Globus pallidus (tissue), 1 donor: ENCODE results near the gene PLCL1.
"Not testable (repeated sequence)": the region's sequence is repeated elsewhere in the genome, so short reads cannot be mapped to it uniquely, and the experiment has no call there.

ENCODE experiments used
- DNase-seq: peaks from one replicate; pipeline ENCODE4 v3.0.0-alpha.2; 2015; ENCODE audit warnings: low spot score

Gene PLCL1

GRCh38 chr2:197810016-197810415, 5.6 kb downstream of the PLCL1 start:
- no peak for DNase-seq

GRCh38 chr2:197810491-197810890, 6.1 kb downstream of the PLCL1 start:
- DNase-seq = no peak

GRCh38 chr2:197813093-197813787, 8.8 kb downstream of the PLCL1 start:
- DNase-seq = no peak

GRCh38 chr2:197814526-197814925, 10.1 kb downstream of the PLCL1 start:
- DNase-seq = no peak

- DNase-seq = no peak
These were observed 17.3 kb downstream of the PLCL1 start for GRCh38 chr2:197821550-197822289.

GRCh38 chr2:197822333-197822732, 17.9 kb downstream of the PLCL1 start:
- no peak for DNase-seq

- no peak for DNase-seq
These were observed 23.2 kb downstream of the PLCL1 start for GRCh38 chr2:197827618-197828017.

- DNase-seq = no peak
These were observed 24.2 kb downstream of the PLCL1 start for GRCh38 chr2:197828464-197829135.

GRCh38 chr2:197834771-197835170, 30.4 kb downstream of the PLCL1 start:
- not testable (repeated sequence) for DNase-seq

GRCh38 chr2:197835293-197835692, 30.9 kb downstream of the PLCL1 start:
- no peak for DNase-seq

- peak; percentile 52 for DNase-seq
These were observed 33.6 kb downstream of the PLCL1 start for GRCh38 chr2:197838036-197838435.

- DNase-seq = no peak
These were observed 34.2 kb downstream of the PLCL1 start for GRCh38 chr2:197838579-197838978.

GRCh38 chr2:197839327-197839726, 34.9 kb downstream of the PLCL1 start:
- DNase-seq = no peak

- DNase-seq = no peak
These were observed 35.5 kb downstream of the PLCL1 start for GRCh38 chr2:197839856-197840255.

- no peak for DNase-seq
These were observed 41.7 kb downstream of the PLCL1 start for GRCh38 chr2:197846128-197846527.

GRCh38 chr2:197846777-197847176, 42.4 kb downstream of the PLCL1 start:
- DNase-seq = no peak

- no peak for DNase-seq
These were observed 43.4 kb downstream of the PLCL1 start for GRCh38 chr2:197847651-197848401.

GRCh38 chr2:197848602-197849001, 44.2 kb downstream of the PLCL1 start:
- no peak for DNase-seq

- DNase-seq = no peak
These were observed 46.6 kb downstream of the PLCL1 start for GRCh38 chr2:197850882-197851450.

- DNase-seq = peak; percentile 62
These were observed 47.1 kb downstream of the PLCL1 start for GRCh38 chr2:197851451-197851850.

- peak; percentile 94 for DNase-seq
These were observed 47.7 kb downstream of the PLCL1 start for GRCh38 chr2:197852108-197852507.

GRCh38 chr2:197853549-197853948, 49.2 kb downstream of the PLCL1 start:
- no peak for DNase-seq
